IPS-18a (cell line): ENCODE measurements around the gene BMP7.

Source experiments
- H3K27ac ChIP-seq: one replicate; pipeline ENCODE4 v1.5.1; 2013; ENCODE audit warnings: low read length
- H3K27me3 ChIP-seq: one replicate; pipeline ENCODE4 v1.6.1; 2013; ENCODE audit warnings: mild to moderate bottlenecking, low read length; ENCODE audit not compliant: control insufficient read depth, insufficient read depth
- H3K36me3 ChIP-seq: one replicate; pipeline ENCODE4 v1.6.1; 2013; ENCODE audit warnings: low read depth, low read length; ENCODE audit not compliant: control insufficient read depth
- H3K4me1 ChIP-seq: one replicate; pipeline ENCODE4 v1.6.1; 2013; ENCODE audit warnings: low read depth, low read length; ENCODE audit not compliant: control insufficient read depth
- H3K4me3 ChIP-seq: one replicate; pipeline ENCODE4 v1.5.1; 2013; ENCODE audit warnings: low read length
- H3K9ac ChIP-seq: one replicate; pipeline ENCODE4 v1.6.1; 2013; ENCODE audit warnings: mild to moderate bottlenecking, low read length, moderate library complexity
- H3K9me3 ChIP-seq: one replicate; pipeline ENCODE4 v1.6.1; 2013; ENCODE audit warnings: low read depth, low read length; ENCODE audit not compliant: control insufficient read depth

The BMP7 gene

DNA sequence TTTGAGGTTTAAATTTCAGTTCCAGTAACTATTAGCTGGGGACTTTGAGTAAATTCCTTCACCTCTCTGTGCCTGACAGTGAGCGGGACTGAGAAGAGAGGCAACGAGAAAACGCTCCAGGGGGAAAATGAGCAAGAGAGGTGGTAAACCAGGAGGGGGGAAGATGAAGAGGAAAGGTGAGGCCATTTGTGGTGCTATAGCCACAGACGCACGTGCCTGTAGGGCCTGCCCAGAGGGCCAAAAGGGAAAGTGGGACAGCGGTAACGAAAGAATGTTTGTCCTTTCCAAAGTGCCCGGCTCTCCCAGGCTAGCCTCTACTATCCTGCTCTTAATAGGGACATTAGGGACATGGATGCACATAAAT lies 99.2 kb downstream of the BMP7 start:
- Histone ChIP-seq H3K4me3 (no peak overlapping the region), H3K36me3 (no peaks in the 10 kb centered on the region), H3K4me1 (no peaks in the 10 kb centered on the region), H3K27me3 (no peaks in the 10 kb centered on the region), H3K9ac (no peak overlapping the region), H3K27ac (no peak overlapping the region), H3K9me3 (no peaks in the 10 kb centered on the region)

DNA sequence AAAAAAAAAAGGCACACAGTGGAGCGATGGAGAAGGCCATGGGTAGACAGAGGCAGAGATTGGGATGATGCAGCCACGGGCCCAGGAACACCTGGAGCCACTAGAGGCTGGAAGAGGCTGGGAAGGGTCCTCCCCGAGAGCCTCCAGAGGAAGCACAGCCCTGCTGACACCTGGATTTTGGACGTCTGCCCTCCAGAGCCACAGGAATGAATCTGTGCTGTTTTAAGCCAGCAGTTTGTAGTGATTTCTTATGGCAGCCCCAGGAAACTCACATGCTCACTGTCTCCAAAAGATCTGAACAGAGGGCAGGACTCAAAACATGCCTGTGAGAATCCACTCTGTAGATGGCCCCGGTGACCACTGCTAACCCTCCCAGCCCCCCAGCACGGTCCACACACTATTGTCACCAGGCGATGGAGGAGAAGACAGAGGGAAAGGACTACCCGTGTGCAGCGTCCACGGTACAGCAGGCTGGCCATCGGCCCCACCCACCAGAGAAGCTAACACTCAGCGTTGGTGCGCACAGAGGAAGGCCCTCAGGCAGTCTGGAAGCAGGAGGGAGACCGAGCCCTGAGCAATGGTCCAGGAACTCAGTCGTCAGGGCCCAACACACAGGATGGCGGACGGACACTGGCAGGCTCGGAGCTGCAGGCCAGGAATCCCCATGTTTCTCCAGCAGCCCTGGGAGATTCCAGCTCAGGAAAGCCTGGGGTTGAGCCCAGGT lies 99.7 kb downstream of the BMP7 start:
- Histone ChIP-seq H3K27ac (no peak overlapping the region), H3K4me1 (no peaks in the 10 kb centered on the region), H3K36me3 (no peaks in the 10 kb centered on the region), H3K9me3 (no peaks in the 10 kb centered on the region), H3K4me3 (no peak overlapping the region), H3K9ac (no peak overlapping the region), H3K27me3 (no peaks in the 10 kb centered on the region)

DNA sequence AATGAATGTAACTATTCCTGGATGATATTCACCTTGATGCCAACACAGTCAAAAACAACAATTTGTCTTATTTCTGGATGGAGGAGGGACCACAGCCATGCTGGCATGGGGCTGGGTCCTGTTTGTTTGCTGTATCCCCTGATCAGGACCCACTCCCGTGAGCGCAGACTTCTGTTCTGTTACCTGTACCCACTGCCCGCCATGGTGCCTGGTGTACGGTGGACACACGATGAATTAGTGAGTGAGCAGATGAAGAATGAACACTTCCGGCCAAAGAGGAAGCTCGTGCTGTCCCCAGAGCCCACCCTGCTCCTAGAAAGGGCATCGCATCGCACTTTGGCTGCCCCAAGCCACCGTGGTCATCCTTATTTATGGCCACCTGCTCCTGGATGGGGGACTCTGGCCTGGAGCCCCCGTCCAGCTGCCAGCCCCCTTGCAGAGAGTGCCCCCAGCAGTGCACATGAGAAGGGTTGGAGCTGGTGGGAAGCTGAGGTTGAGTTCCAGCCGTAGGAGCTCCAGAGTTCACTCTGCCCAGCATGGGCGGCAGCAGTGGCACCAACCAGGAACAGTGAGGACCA lies 100.9 kb downstream of the BMP7 start:
- H3K9ac ChIP-seq = no peak overlapping the region
- H3K27me3 ChIP-seq = no peaks in the 10 kb centered on the region
- no peaks in the 10 kb centered on the region for H3K9me3 ChIP-seq
- no peaks in the 10 kb centered on the region for H3K4me1 ChIP-seq
- H3K4me3 ChIP-seq = no peak overlapping the region
- H3K36me3 ChIP-seq = no peaks in the 10 kb centered on the region
- no peak overlapping the region for H3K27ac ChIP-seq

DNA sequence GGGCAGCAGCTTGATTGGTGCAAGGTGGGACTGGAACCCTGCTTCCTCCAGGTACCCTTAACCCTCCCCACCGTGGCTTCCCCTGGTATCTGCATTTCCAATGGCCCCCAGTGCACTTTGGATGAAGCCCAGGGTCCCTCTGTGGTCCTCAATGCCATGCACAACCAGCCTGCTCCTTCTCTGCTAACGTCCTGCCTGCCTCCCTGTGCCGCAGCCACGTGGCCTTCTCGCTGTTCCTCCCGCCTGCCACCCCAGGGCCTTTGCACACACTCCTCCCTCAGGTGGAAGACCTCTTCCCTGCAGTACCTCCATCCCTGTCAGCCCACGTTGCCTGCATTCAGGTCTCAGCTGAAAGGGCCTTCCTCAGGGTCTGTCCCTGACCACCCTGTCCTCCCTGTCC lies 101.6 kb downstream of the BMP7 start:
- no peak overlapping the region for H3K27ac ChIP-seq

DNA sequence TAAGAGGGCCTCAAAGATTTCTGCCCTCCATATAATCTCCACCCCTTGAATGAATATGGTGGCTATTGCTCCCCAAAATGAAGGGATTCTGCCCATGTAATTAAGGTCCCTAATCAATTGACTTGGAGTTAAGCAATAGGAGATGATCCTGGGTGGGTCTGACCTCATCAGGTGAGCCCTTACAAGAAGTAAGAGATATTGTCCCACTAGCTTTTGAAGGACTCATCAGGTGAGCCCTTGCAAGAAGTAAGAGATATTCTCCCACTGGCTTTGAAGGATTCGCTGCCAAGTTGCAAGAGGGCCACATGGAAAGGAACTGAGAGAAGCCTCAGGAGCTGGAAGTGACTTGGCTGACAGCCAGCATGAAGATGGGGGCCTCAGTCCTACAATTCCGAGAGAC lies 103.4 kb downstream of the BMP7 start:
- H3K27me3 ChIP-seq = no peaks in the 10 kb centered on the region
- H3K4me1 ChIP-seq = peaks cover 13% of the 10 kb centered on the region
- no peaks in the 10 kb centered on the region for H3K36me3 ChIP-seq
- no peak overlapping the region for H3K27ac ChIP-seq
- H3K4me3 ChIP-seq = no peak overlapping the region
- H3K9ac ChIP-seq = no peak overlapping the region
- no peaks in the 10 kb centered on the region for H3K9me3 ChIP-seq

More for the DNA sequence above, 101.6 kb downstream of the BMP7 start:
- Histone ChIP-seq H3K4me1 (peaks cover under 1% of the 10 kb centered on the region), H3K9ac (no peak overlapping the region), H3K4me3 (no peak overlapping the region), H3K36me3 (no peaks in the 10 kb centered on the region), H3K27me3 (no peaks in the 10 kb centered on the region), H3K9me3 (no peaks in the 10 kb centered on the region)

DNA sequence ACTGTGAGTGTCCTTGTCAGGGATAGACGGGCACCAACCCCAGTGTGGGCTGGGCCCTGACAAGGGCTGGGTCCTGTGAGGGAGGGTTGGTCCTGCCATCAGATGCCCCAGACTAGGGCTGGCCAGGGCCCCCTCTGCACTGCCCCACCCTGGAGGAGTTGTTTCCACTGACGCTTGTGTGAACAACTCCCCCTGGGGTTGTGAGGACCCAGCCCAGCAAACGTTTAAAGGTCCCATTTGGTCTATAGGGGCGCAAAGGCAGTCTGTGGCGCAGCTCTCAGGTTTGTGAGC lies 104.1 kb downstream of the BMP7 start:
- peaks cover 13% of the 10 kb centered on the region for H3K4me1 ChIP-seq
- H3K36me3 ChIP-seq = no peaks in the 10 kb centered on the region
- H3K27ac ChIP-seq = no peak overlapping the region
- H3K9me3 ChIP-seq = no peaks in the 10 kb centered on the region
- H3K27me3 ChIP-seq = no peaks in the 10 kb centered on the region
- no peak overlapping the region for H3K9ac ChIP-seq
- no peak overlapping the region for H3K4me3 ChIP-seq

DNA sequence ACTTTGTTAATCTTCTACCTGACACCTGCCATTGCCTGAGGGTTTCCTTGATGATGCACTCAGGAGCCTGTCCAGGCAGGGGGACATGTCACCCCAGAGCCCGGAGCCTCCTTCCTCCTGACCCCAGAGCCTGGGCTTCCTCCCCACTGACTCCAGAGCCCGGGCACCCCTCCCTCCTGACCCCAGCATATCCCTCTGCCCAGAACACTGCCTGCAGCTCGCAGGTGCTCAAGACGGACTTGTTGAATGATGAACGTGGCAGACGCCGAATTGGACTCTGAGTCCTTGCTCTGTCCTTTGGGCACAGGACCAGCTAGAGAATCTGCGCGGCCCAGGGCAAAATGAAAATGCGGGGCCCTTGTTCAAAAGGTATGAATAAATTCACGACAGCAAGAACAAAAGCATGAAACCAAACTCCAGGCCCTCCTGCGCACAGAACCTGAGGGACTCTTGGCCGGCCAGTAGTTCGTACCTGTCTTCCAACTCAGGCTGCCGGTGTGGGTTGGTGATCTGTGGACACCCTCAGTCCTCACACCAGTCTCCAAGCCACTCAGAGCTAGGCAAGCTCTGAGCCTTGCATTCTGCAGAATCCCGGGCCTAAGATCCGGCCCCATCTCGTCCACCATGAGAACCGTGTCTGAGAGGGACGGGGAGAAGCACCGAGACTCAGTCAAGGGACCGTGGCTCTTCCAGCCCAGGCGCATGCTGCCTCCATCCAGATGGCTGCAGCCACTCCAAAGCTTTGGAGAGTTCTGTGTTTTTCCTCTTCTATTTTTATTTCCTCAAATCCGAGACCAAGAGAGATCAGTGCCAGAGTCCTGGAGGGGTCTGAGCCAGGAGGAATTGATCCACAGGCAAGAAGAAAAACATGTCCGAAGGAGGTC lies 104.7 kb downstream of the BMP7 start:
- H3K4me1 ChIP-seq = peaks cover 13% of the 10 kb centered on the region
- no peak overlapping the region for H3K9ac ChIP-seq
- H3K36me3 ChIP-seq = no peaks in the 10 kb centered on the region
- no peak overlapping the region for H3K4me3 ChIP-seq
- no peak overlapping the region for H3K27ac ChIP-seq
- no peaks in the 10 kb centered on the region for H3K9me3 ChIP-seq
- no peaks in the 10 kb centered on the region for H3K27me3 ChIP-seq

DNA sequence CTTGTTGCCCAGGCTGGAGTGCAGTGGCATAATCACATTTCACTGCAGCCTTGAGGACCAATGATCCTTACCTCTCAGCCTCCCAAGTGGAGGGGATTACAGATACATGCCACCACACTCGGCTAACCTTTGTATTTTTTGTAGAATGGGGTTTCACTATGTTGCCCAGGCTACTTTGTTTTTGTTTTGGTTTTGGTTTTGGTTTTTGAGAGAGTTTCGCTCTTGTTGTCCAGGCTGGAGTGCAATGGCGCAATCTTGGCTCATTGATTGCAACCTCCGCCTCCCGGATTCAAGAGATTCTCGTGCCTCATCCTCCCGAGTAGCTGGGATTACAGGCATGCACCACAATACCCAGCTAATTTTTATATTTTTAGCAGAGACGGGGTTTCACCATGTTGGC lies 105.5 kb downstream of the BMP7 start:
- Histone ChIP-seq H3K9me3 (no peaks in the 10 kb centered on the region), H3K27me3 (no peaks in the 10 kb centered on the region), H3K27ac (no peak overlapping the region), H3K4me3 (no peak overlapping the region), H3K36me3 (no peaks in the 10 kb centered on the region), H3K4me1 (peaks cover 13% of the 10 kb centered on the region), H3K9ac (no peak overlapping the region)

DNA sequence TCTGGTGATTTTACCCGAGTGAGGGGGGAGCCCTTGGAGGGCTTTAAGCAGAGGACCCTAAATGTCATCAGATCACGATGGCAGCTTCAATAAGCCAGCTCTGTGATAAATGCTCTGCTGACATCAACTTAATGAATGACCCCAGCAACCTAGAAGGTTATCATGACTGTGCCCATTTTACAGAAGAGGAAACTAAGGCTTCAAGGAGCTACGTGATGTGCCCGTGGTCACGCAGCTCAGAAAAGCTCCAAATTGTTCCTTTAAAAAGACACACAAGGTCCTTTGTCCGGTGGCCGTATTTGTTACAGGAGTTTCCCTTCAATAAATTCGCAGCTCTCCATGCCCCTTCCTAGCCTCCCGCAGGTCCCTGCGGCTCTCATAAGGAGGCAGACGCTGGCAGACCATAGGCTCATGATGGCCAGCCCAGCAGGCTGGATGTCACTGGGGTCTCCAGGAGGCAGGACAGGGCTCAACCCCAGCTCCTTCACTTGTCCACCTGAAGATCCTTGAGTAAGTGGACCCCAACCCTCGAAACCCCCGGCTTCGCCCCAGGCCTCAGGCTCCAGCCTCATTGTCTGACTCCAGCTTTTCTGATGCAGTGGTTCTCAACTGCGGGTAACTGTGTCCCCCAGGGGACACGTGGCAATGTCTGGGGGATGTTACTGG lies 106.4 kb downstream of the BMP7 start:
- Histone ChIP-seq H3K27me3 (no peaks in the 10 kb centered on the region), H3K9ac (no peak overlapping the region), H3K9me3 (no peaks in the 10 kb centered on the region), H3K27ac (no peak overlapping the region), H3K4me3 (no peak overlapping the region), H3K36me3 (no peaks in the 10 kb centered on the region), H3K4me1 (peaks cover 13% of the 10 kb centered on the region)

DNA sequence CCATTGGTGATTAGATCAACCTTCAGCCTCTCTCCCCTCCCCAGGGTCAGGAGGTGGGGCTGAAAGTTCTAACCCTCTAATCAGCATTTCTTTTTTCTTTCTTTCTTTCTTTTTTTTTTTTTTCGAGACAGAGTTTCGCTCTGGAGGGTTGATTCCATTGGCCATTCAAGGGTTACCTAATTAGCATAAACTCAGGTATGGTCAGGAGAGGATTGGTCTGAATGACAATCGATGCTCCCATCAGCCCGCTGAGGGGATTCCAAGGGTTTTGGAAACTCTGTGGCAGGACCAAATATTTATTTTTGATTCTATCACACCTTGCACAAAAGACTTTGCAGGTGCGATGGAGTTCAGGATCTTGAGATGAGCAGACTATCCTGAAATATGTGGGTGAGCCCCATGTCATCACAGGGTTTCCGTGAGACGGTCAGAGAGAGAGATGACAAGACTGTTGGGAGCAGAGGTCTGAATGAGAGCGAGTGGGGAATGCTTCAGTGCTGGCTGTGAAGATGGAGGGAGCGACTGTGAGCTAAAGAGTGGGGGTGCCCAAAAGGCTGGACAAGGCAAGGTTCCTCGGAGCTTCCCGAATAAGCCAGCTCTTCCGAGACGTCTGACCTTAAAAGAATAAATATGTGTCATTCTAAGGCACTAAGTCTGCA lies 107.1 kb downstream of the BMP7 start:
- peak overlapping the region; percentile 36 for H3K4me3 ChIP-seq
- H3K4me1 ChIP-seq = peaks cover 13% of the 10 kb centered on the region
- H3K27ac ChIP-seq = no peak overlapping the region
- no peaks in the 10 kb centered on the region for H3K9me3 ChIP-seq
- no peaks in the 10 kb centered on the region for H3K27me3 ChIP-seq
- no peak overlapping the region for H3K9ac ChIP-seq
- no peaks in the 10 kb centered on the region for H3K36me3 ChIP-seq

DNA sequence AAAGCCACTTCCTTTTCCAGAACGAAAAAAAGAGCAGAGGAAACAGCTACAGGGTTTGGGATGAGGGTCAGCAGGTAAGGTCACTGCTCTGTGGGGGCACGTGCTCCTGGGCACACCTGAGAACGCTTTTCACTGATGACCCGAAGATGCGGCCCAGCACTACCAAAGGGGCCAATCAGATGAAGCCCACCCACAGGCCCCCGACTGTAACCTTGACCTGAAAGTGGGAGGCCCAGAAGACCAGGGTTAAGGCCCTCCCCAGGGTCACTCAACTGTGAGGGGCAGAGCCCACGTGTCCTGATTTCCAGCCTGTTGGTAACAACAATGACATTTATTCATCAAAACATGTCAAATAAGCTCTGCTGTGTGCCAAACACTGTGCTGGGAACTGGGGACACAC lies 108.0 kb downstream of the BMP7 start:
- Histone ChIP-seq H3K27ac (no peak overlapping the region), H3K9me3 (no peaks in the 10 kb centered on the region), H3K4me1 (peaks cover 13% of the 10 kb centered on the region), H3K27me3 (no peaks in the 10 kb centered on the region), H3K9ac (no peak overlapping the region), H3K36me3 (no peaks in the 10 kb centered on the region), H3K4me3 (no peak overlapping the region)
